Measurements from ENCODE around the gene RIPK4. TPM values are rescaled to one million over a fixed set of nuclear protein-coding genes. Genes with fewer than 3 reads are reported as not detected.

Gene RIPK4
- 0.06 TPM in 1 of 2 replicates, not detected in the other for total RNA-seq (2014; rRNA removed; shearing (Covaris generic))

GRCh38 chr21:41766883-41767605, at the start of gene RIPK4:
Gene RIPK4 (minus strand): TSS chr21:41767052. CDS start chr21:41767041, 11 bp downstream.
- DNase-seq (ENCODE audit: low spot score), result no peak
- in situ Hi-C loops (cut with HindIII; ENCODE audit: low sequenced_read_pairs), result no loop called here

- DNase-seq (ENCODE audit: low spot score), result no peak
- in situ Hi-C loops (cut with HindIII; ENCODE audit: low sequenced_read_pairs), result no loop called here
Observed at GRCh38 chr21:41815652-41816582, 49.1 kb upstream of the RIPK4 start.

GRCh38 chr21:41813226-41813625, 46.4 kb upstream of the RIPK4 start:
- DNase-seq (ENCODE audit: low spot score), result no peak
- in situ Hi-C loops (cut with HindIII; ENCODE audit: low sequenced_read_pairs), result no loop called here

GRCh38 chr21:41812679-41813078, 45.8 kb upstream of the RIPK4 start:
- in situ Hi-C loops (cut with HindIII; ENCODE audit: low sequenced_read_pairs), result no loop called here
- DNase-seq (ENCODE audit: low spot score), result no peak

- no peak for DNase-seq (ENCODE audit: low spot score)
- in situ Hi-C loops (cut with HindIII; ENCODE audit: low sequenced_read_pairs), result no loop called here
Observed at GRCh38 chr21:41810597-41810932, 43.7 kb upstream of the RIPK4 start.

- no peak for DNase-seq (ENCODE audit: low spot score)
- in situ Hi-C loops (cut with HindIII; ENCODE audit: low sequenced_read_pairs), result no loop called here
Observed at GRCh38 chr21:41809891-41810596, 43.2 kb upstream of the RIPK4 start.

GRCh38 chr21:41808846-41809245, 42.0 kb upstream of the RIPK4 start:
- no peak for DNase-seq (ENCODE audit: low spot score)
- in situ Hi-C loops (cut with HindIII; ENCODE audit: low sequenced_read_pairs), result no loop called here

- DNase-seq (ENCODE audit: low spot score), result no peak
- in situ Hi-C loops (cut with HindIII; ENCODE audit: low sequenced_read_pairs), result no loop called here
Observed at GRCh38 chr21:41808094-41808493, 41.2 kb upstream of the RIPK4 start.

- DNase-seq (ENCODE audit: low spot score), result no peak
- in situ Hi-C loops (cut with HindIII; ENCODE audit: low sequenced_read_pairs), result no loop called here
Observed at GRCh38 chr21:41806773-41807172, 39.9 kb upstream of the RIPK4 start.

GRCh38 chr21:41805643-41806042, 38.8 kb upstream of the RIPK4 start:
- DNase-seq (ENCODE audit: low spot score), result no peak
- in situ Hi-C loops (cut with HindIII; ENCODE audit: low sequenced_read_pairs), result no loop called here

- in situ Hi-C loops (cut with HindIII; ENCODE audit: low sequenced_read_pairs), result no loop called here
- no peak for DNase-seq (ENCODE audit: low spot score)
Observed at GRCh38 chr21:41805038-41805437, 38.2 kb upstream of the RIPK4 start.

GRCh38 chr21:41804381-41804780, 37.5 kb upstream of the RIPK4 start:
- in situ Hi-C loops (cut with HindIII; ENCODE audit: low sequenced_read_pairs), result no loop called here
- no peak for DNase-seq (ENCODE audit: low spot score)

- DNase-seq (ENCODE audit: low spot score), result no peak
- in situ Hi-C loops (cut with HindIII; ENCODE audit: low sequenced_read_pairs), result no loop called here
Observed at GRCh38 chr21:41803316-41803715, 36.5 kb upstream of the RIPK4 start.

GRCh38 chr21:41802684-41803083, 35.8 kb upstream of the RIPK4 start:
- DNase-seq (ENCODE audit: low spot score), result peak; percentile 90
- in situ Hi-C loops (cut with HindIII; ENCODE audit: low sequenced_read_pairs), result no loop called here

GRCh38 chr21:41802198-41802584, 35.3 kb upstream of the RIPK4 start:
- in situ Hi-C loops (cut with HindIII; ENCODE audit: low sequenced_read_pairs), result no loop called here

GRCh38 chr21:41801321-41802197, 34.7 kb upstream of the RIPK4 start:
- no peak for DNase-seq (ENCODE audit: low spot score)
- in situ Hi-C loops (cut with HindIII; ENCODE audit: low sequenced_read_pairs), result no loop called here

More at GRCh38 chr21:41802198-41802584, 35.3 kb upstream of the RIPK4 start:
- DNase-seq (ENCODE audit: low spot score), result no peak

- in situ Hi-C loops (cut with HindIII; ENCODE audit: low sequenced_read_pairs), result no loop called here
- DNase-seq (ENCODE audit: low spot score), result no peak
Observed at GRCh38 chr21:41800425-41801320, 33.8 kb upstream of the RIPK4 start.

- in situ Hi-C loops (cut with HindIII; ENCODE audit: low sequenced_read_pairs), result no loop called here
- DNase-seq (ENCODE audit: low spot score), result no peak
Observed at GRCh38 chr21:41799763-41800162, 32.9 kb upstream of the RIPK4 start.
